ENCODE measurements around the gene SLC25A13.
"Not testable (repeated sequence)": the region's sequence is repeated elsewhere in the genome, so short reads cannot be mapped to it uniquely, and the experiment has no call there.

The SLC25A13 gene

DNA sequence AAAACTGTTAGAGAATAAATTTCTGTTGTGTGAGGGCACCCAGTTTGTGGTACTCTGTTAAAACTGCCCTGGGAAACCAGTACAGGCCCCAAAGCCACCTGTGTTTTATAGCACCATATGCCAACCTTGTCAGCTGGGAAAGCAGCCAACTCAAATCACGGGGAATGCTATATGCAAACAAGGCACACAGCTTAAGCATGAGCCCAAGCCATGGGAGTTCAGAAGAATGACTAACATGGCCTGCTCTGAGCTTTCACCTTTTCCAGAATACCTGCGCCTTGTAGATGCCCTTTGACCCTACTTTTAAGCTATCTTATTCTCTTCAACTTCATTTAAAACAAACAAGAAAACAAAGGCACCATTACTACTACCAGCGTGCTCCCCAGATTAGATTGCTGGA, 5.5 kb upstream of the SLC25A13 start:
- TF ChIP-seq ZFP3 (CRISPR knock-in tag; IDR thresholded peaks at IDR 0.05) (no peak), PATZ1 (CRISPR knock-in tag; IDR thresholded peaks at IDR 0.05; ENCODE audit: borderline replicate concordance) (no peak), CREB5 (CRISPR knock-in tag; IDR thresholded peaks at IDR 0.05; ENCODE audit: low read depth) (no peak), OSR1 (CRISPR knock-in tag; IDR thresholded peaks at IDR 0.05) (no peak), TOX (CRISPR knock-in tag; IDR thresholded peaks at IDR 0.05; ENCODE audit: borderline replicate concordance) (no peak), SNAI2 (CRISPR knock-in tag; IDR thresholded peaks at IDR 0.05) (no peak), ESRRG (CRISPR knock-in tag; IDR thresholded peaks at IDR 0.05) (no peak), PPARA (CRISPR knock-in tag; IDR thresholded peaks at IDR 0.05; ENCODE audit: borderline replicate concordance) (no peak), ISL1 (CRISPR knock-in tag; IDR thresholded peaks at IDR 0.05) (no peak), CSDC2 (CRISPR knock-in tag; IDR thresholded peaks at IDR 0.05) (no peak), TCF4 (CRISPR knock-in tag; IDR thresholded peaks at IDR 0.05; ENCODE audit: borderline replicate concordance) (no peak), ZC3H10 (CRISPR knock-in tag; IDR thresholded peaks at IDR 0.05) (no peak)
- TF ChIP-seq, protein P1, sequence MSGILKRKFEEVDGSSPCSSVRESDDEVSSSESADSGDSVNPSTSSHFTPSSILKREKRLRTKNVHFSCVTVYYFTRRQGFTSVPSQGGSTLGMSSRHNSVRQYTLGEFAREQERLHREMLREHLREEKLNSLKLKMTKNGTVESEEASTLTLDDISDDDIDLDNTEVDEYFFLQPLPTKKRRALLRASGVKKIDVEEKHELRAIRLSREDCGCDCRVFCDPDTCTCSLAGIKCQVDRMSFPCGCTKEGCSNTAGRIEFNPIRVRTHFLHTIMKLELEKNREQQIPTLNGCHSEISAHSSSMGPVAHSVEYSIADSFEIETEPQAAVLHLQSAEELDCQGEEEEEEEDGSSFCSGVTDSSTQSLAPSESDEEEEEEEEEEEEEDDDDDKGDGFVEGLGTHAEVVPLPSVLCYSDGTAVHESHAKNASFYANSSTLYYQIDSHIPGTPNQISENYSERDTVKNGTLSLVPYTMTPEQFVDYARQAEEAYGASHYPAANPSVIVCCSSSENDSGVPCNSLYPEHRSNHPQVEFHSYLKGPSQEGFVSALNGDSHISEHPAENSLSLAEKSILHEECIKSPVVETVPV (CRISPR knock-in tag; IDR thresholded peaks at IDR 0.05) = no peak
- ATAC-seq = no peak

DNA sequence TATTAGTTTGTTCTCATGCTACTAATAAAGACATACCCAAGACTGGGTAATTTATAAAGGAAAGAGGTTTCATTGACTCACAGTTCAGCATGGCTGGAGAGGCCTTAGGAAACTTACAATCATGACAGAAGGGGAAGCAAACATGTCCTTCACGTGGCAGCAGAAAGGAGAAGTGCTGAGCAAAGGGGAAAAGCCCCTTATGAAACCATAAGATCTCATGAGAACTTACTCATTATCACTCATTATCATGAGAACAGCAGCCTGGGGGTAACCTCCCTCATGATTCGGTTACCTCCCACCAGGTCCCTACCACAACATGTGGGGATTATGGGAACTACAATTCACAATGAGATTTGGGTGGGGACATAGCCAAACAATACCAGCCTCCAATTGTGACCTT, 4.9 kb upstream of the SLC25A13 start:
- not testable (repeated sequence) for ATAC-seq

- TF ChIP-seq BACH2 (CRISPR knock-in tag; IDR thresholded peaks at IDR 0.05; ENCODE audit: borderline replicate concordance) (no peak), TOX (CRISPR knock-in tag; IDR thresholded peaks at IDR 0.05; ENCODE audit: borderline replicate concordance) (no peak), PATZ1 (CRISPR knock-in tag; IDR thresholded peaks at IDR 0.05; ENCODE audit: borderline replicate concordance) (no peak), POU6F1 (CRISPR knock-in tag; IDR thresholded peaks at IDR 0.05; ENCODE audit: borderline replicate concordance, low read depth) (no peak), ZNF8 (CRISPR knock-in tag; IDR thresholded peaks at IDR 0.05) (no peak), PPARA (CRISPR knock-in tag; IDR thresholded peaks at IDR 0.05; ENCODE audit: borderline replicate concordance) (no peak), OSR1 (CRISPR knock-in tag; IDR thresholded peaks at IDR 0.05) (no peak), TSHZ2 (CRISPR knock-in tag; IDR thresholded peaks at IDR 0.05) (no peak), ZFP3 (CRISPR knock-in tag; IDR thresholded peaks at IDR 0.05) (no peak), ESRRG (CRISPR knock-in tag; IDR thresholded peaks at IDR 0.05) (no peak), ZFP30 (CRISPR knock-in tag; IDR thresholded peaks at IDR 0.05) (no peak), ZNF565 (CRISPR knock-in tag; conservative IDR thresholded peaks at IDR 0.05; ENCODE audit: low read depth) (no peak), SNAI2 (CRISPR knock-in tag; IDR thresholded peaks at IDR 0.05) (no peak), CSDC2 (CRISPR knock-in tag; IDR thresholded peaks at IDR 0.05) (no peak)
- no peak for ATAC-seq
Measured at GRCh38 chr7:96322847-96323461, 1.1 kb upstream of the SLC25A13 start.

Data from SK-N-SH treated with all-trans-retinoic acid at 6 μM for 48 hours (cell line).